Activated naive CD4-positive, alpha-beta T cell treated with anti-CD3 and anti-CD28 coated beads, Interleukin-2, amount 10 ng/mL, durations not matched to agents 5 hours and 36 hours (primary cell): ENCODE measurements around the gene COL2A1. TPM values are rescaled to one million over a fixed set of nuclear protein-coding genes. Genes with fewer than 3 reads are reported as not detected.

Source experiments
- total RNA-seq, 2 experiments: library from RNA; stranded (reverse); gene quantifications; one replicate each; pipeline ENCODE4 v1.2.3, GENCODE V29; 2021

COL2A1 gene
- total RNA-seq = not detected

DNA sequence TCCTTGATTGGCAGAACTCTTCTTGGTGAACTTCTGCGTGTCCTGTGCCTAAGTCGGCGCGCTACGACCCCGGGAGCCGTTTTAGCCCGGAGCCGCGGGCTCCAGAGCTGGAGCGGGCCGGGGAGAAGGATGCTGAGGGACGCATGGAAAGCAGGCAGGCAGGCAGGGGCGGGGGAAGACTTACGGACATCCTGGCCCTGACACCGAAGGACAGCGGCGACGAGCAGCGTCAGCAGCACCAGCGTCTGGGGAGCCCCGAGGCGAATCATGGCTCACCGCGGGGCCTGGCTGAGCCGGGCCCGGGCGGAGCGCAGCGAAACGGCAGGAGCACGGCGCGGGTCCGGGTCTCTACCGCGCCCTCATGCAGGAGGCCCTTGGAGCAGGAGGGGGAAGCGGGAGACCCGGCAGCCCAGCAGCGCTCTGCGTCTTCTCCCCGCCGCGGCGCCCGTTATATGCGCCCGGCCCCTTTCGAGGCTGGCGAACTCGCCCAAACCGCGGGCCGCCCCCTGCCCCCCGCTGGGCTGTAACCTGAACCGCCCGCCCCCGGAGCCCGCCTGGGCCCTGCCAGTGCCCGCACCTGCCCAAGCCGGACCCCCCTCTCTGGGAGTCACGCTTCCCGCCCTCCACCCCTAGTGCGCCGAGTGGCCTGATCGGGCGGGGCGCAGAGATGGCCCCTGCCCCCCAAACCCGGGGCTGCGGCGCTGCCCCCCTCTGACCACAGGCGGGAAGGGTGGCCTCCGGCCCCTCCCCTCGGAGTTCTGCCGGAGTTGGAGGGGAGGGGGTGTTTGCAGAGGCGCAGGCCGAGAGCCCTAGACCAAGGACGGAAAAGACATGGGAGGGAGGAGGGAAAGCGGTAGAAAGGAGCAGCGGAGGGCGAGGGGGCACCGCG lies at the start of gene COL2A1:
Gene COL2A1, minus strand, starts transcription at position 424 of the 889 bp plus-strand sequence. Its CDS starts 155 bp downstream, at position 269.

DNA sequence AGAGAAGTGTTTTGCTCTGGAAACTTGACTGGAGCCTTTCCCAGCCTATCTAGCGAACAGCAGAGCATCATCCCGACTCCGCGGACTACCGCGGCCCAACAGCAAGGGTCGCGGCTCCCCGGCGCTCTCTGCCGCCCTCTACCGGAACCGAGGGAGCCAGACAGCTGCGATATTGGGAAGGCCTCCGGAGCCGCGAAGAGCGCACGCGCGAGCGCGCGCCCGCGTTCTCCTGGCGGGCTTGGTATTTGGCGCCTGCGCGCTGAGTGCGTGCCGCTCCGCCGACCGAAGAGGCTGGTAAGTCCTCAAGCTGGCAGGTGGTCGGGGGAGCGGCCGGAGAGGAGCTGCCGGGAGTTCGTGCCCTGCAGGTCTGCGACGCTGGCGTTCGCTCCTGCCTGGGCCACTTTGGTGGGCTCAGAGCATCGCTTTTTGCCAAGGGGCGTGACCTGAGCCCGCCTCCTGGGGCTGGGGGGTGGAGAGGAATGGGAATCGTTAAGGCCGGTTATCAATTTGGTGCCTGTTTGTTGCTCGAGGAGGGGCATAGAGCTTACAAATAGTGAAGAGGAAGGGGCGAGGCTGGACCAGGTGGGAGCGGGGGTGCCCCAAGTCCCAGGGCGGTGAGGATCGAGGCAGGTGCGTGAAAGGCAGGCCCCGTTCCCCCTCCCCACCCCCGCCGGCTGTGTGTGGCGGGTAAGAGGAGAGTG lies 40.8 kb downstream of the COL2A1 start, which contains the start of gene TMEM106C:
Gene TMEM106C, plus strand, starts transcription at position 257 of the 701 bp plus-strand sequence. CDS start 641 bp downstream, outside the sequence.

Other genes starting within 250 kb of the COL2A1 start
- gene RAPGEF3, start 245.6 kb downstream of the COL2A1 start, total RNA-seq = under 1 TPM; 0.15 to 0.24 TPM
- gene SLC48A1, start 231.2 kb downstream of the COL2A1 start, total RNA-seq = 10 to 100 TPM; 14.8 to 15.0 TPM
- gene HDAC7, start 184.6 kb downstream of the COL2A1 start, total RNA-seq = 100 to 1,000 TPM; 340 to 361 TPM
- gene VDR, start 99.5 kb downstream of the COL2A1 start, total RNA-seq = 10 to 100 TPM; 13.0 to 13.4 TPM
- 100 to 1,000 TPM in 1 of 2 experiments, 10 to 100 TPM in 1; 97.7 to 103 TPM for gene TMEM106C, start 40.9 kb downstream of the COL2A1 start, total RNA-seq
- 10 to 100 TPM; 30.1 to 30.4 TPM for gene SENP1, start 101.6 kb upstream of the COL2A1 start, total RNA-seq
- gene PFKM, start 114.9 kb upstream of the COL2A1 start, total RNA-seq = 10 to 100 TPM; 17.3 to 19.8 TPM
- gene ASB8, start 153.0 kb upstream of the COL2A1 start, total RNA-seq = 10 to 100 TPM; 45.1 to 45.4 TPM
- under 1 TPM; 0.22 to 0.45 TPM for gene CCDC184, start 179.2 kb upstream of the COL2A1 start, total RNA-seq
- gene OR10AD1, start 198.8 kb upstream of the COL2A1 start, total RNA-seq = not detected